Brain microvascular endothelial cell (primary cell): ENCODE results near the gene NACC2.
A peak's percentile ranks its signal among the peaks of the same experiment; 100 is the strongest.

Experiments used
- DNase-seq: peaks from one replicate; pipeline ENCODE4 v3.0.0-alpha.2; 2020
- H3K27ac ChIP-seq: fragments of 250-450 bp; sonication (Bioruptor Pico); 2 replicates; pipeline ENCODE4 v1.5.1; 2020; ENCODE audit warnings: mild to moderate bottlenecking, moderate library complexity
- H3K27me3 ChIP-seq: fragments of 250-450 bp; sonication (Bioruptor Pico); replicated peaks from 2 replicates; pipeline ENCODE4 v1.5.1; 2020; ENCODE audit warnings: mild to moderate bottlenecking
- H3K36me3 ChIP-seq: fragments of 250-450 bp; sonication (Bioruptor Pico); replicated peaks from 2 replicates; pipeline ENCODE4 v1.5.1; 2020; ENCODE audit warnings: mild to moderate bottlenecking
- H3K4me3 ChIP-seq: 2 replicates; pipeline ENCODE4 v1.5.1; 2011; ENCODE audit warnings: low read depth, mild to moderate bottlenecking, control low read depth, low read length, moderate library complexity
- in situ Hi-C: cut with HindIII; loops from 2 replicates; pipeline ENCODE4 v1.10.0; 2017; ENCODE audit warnings: low sequenced_read_pairs, low pct_ligation_motif_present
- TF ChIP-seq, protein P1 (sequence below): IDR thresholded peaks from 2 replicates; pipeline ENCODE4 v1.5.1; 2011; ENCODE audit warnings: low read depth, mild to moderate bottlenecking, moderate library complexity, low read length, control low read depth, inconsistent platforms; ENCODE audit errors: missing control alignments

NACC2 gene

DNA sequence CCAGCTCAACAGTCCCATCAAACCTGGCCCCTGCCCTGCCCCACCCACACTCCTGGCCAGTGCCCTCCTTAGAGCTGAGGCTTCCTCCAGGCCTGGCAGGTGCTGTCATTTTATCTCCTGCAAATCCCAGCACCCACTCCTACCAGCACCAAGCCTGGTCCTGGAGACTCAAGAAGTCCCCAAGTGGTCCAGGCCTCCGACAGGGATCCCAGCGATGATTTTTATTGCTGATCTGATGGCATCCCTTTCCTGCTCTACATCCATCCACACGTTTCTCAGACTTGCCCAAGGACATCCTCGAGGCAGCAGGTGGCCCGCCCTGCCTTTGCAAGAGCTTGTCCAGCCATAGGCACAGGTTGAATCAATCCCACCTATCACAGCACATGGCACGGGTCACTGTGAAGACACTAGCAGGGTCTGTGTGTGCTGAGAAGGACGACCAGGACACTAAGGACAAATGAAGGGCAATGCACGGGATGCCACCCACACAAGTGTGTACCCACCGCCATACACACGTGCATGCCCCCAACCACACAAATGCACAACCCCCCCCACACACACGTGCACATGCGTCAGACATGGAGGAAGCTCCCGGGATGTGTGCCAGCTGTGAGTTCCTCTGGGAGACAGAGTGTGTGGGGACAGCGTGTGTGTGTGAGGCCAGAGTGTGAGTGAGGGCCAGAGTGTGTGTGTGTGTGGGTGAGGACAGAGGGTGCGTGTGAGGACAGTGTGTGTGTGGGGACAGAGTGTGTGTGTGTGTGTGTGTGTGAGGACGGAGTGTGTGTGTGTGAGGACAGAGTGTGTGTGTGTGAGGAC lies 71.5 kb downstream of the NACC2 start:
- Histone ChIP-seq H3K36me3 (peaks cover under 1% of the 10 kb centered on the region), H3K4me3 (no peak overlapping the region), H3K27ac (no peak overlapping the region), H3K27me3 (no peaks in the 10 kb centered on the region)
- in situ Hi-C loops: no loop called here
- peak; percentile 29 for DNase-seq
- TF ChIP-seq, protein P1, sequence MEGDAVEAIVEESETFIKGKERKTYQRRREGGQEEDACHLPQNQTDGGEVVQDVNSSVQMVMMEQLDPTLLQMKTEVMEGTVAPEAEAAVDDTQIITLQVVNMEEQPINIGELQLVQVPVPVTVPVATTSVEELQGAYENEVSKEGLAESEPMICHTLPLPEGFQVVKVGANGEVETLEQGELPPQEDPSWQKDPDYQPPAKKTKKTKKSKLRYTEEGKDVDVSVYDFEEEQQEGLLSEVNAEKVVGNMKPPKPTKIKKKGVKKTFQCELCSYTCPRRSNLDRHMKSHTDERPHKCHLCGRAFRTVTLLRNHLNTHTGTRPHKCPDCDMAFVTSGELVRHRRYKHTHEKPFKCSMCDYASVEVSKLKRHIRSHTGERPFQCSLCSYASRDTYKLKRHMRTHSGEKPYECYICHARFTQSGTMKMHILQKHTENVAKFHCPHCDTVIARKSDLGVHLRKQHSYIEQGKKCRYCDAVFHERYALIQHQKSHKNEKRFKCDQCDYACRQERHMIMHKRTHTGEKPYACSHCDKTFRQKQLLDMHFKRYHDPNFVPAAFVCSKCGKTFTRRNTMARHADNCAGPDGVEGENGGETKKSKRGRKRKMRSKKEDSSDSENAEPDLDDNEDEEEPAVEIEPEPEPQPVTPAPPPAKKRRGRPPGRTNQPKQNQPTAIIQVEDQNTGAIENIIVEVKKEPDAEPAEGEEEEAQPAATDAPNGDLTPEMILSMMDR: no peak

DNA sequence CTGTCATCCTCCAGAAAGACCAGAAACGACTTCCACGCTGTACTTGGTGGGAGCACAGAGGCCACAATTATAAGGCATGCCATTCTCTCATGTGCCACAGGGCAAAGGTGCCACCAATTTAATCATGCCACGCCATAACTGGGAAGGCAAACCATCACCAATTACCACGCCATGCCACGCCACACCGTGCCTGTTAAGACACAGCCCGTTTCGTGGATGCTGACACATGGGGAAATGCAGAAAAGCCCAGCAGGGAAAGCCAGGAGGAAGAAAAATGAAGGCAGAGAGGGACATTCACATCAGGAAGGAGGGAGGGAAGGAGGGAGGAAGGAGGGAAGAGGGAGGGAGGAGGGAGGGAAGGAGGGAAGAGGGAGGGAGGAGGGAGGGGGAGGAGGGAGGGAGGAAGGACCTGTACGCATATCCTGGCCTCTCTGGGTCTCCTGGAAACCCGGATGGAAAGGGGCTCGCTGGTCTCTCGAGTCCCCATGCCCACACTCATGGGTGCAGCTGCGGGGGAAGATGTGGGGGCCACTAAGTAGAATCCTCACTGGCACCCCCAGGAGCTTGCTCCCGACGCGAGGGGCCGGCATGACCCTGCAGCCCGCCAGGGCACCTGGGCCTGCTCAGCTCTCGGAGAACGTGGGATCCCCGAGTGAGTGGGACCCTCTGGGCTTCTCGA lies 72.2 kb downstream of the NACC2 start:
- Histone ChIP-seq H3K27ac (no peak overlapping the region), H3K27me3 (no peaks in the 10 kb centered on the region), H3K36me3 (no peaks in the 10 kb centered on the region), H3K4me3 (no peak overlapping the region)
- in situ Hi-C loops: no loop called here
- DNase-seq: no peak
- TF ChIP-seq, protein P1: no peak

DNA sequence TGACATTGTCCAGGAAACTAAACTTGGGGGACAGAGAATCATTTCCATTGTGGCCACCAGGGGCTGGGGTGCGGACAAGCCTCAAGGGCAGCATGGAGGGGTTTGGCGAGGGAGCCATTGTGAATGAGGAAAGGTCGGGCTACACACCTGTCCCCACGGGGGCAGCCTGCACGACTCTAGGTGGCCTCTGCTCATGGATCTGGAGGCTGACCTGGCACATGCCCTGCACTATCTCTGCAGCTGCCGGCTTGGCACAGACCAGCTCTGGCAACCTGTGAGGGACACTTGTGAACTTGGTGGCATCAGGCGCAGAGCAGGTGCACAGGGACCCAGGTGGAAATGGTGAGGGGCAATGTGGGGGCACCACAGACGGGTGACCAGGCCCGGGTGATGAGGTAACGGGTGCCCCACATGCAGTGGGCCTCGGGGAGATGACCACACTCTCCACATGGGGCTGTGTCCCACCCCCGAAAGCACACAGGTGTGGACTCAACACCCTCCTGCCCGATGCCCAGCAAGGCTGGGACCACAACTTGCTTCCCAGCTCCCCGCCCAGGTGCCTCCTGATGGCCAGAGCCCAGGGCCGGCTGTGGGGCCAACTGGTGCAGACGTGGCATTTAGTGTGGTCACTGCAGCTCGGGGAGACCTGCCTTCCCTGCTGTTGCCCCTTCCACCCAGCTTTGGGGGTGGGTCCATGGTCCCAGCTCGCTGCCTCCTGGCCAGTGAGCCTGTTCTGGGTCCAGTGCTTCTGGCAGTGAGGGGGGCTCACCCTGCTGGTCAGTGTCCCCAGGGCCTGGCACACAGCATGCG lies 73.0 kb downstream of the NACC2 start:
- TF ChIP-seq, protein P1: peak; percentile 26
- in situ Hi-C loops: no loop called here
- Histone ChIP-seq H3K27ac (no peak overlapping the region), H3K27me3 (no peaks in the 10 kb centered on the region), H3K4me3 (no peak overlapping the region), H3K36me3 (no peaks in the 10 kb centered on the region)
- no peak for DNase-seq

DNA sequence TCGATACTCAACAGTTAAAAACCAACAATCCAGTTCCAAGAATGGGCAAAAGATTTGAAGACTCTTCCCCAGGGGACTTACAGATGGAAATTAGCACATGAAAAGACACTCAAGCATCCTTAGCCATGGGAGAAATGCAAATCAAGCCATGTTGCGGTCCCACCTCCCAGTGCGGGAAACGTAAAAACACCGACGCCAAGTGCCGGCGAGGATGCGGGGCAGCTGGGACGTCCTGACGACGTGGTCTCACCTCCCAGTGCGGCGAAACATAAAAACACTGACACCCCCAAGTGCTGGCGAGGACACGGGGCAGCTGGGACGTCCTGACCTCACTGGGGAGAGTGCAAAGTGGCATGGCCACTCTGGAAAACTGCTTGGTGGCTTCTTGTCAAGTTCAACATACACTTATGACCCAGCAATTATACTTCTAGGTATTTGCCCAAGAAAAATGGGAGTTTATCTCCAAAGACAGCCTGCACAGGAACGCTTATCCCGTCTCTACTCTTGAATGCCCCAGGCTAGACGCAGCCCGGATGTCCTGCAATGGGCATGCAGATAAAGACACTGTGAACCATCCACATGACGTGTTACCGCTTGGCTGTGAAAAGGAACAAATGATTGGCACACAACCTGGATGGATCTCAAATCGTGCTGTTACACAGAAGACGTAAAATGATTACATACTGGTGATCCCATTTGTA lies 73.8 kb downstream of the NACC2 start:
- no peak overlapping the region for H3K27ac ChIP-seq
- TF ChIP-seq, protein P1: no peak
- in situ Hi-C loops: no loop called here
- no peak overlapping the region for H3K4me3 ChIP-seq
- no peaks in the 10 kb centered on the region for H3K27me3 ChIP-seq
- no peak for DNase-seq
- no peaks in the 10 kb centered on the region for H3K36me3 ChIP-seq

DNA sequence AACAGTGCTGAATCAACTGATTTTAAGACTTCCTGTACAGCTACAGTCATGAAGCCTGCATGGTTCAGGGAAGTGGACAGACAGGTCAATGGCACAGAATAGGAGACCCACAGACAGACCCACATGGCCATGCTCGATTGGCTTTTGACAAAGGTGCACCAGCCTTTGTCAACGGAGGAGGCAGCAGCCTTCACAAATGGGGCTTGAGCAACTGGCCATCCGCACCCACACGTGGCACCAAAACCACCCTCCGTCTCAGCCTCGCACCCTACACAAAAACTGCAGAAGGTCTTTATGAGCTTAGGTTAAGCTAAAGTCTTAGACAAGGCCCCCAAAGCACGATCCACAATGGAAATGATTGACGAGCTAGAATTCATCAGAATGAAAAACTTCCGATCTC lies 74.4 kb downstream of the NACC2 start:
- TF ChIP-seq, protein P1: no peak
- H3K4me3 ChIP-seq: no peak overlapping the region
- no peak overlapping the region for H3K27ac ChIP-seq
- no peaks in the 10 kb centered on the region for H3K27me3 ChIP-seq
- H3K36me3 ChIP-seq: no peaks in the 10 kb centered on the region
- no peak for DNase-seq
- in situ Hi-C loops: no loop called here
